Spleen (tissue), 11 donors: ENCODE results near the gene WDR20. TPM values are rescaled to one million over a fixed set of nuclear protein-coding genes. Genes with fewer than 3 reads are reported as not detected.

ENCODE experiments used
- DNase-seq: peaks from one replicate; pipeline ENCODE4 v3.0.0-alpha.2; 2020
- H3K27ac ChIP-seq, 8 donors: fragments of 200-600 bp; sonication (generic) in 7 of 8; 1 replicate in 4 of 8; 2 replicates in 4 of 8; pipeline versions ENCODE4 v1.5.0 to v1.8.0; 2016 to 2021; ENCODE audit warnings: inconsistent platforms in 4 of 8, mild to moderate bottlenecking in 4 of 8, moderate library complexity in 1 of 8
- H3K27me3 ChIP-seq, 7 donors: fragments of 200-600 bp; sonication (generic) in 6 of 7; replicated peaks in 1 of 7; 1 replicate in 4 of 7; 2 replicates in 3 of 7; pipeline versions ENCODE4 v1.5.0 to v1.8.0; 2016 to 2021; ENCODE audit warnings: inconsistent platforms in 3 of 7, mild to moderate bottlenecking in 1 of 7
- H3K36me3 ChIP-seq, 6 donors: fragments of 200-600 bp; sonication (generic) in 5 of 6; 1 replicate in 4 of 6; 2 replicates in 2 of 6; pipeline versions ENCODE4 v1.5.0 to v1.8.0; 2016 to 2021; ENCODE audit warnings: inconsistent platforms in 2 of 6
- H3K4me1 ChIP-seq, 6 donors: fragments of 200-600 bp; sonication (generic) in 5 of 6; 1 replicate in 3 of 6; 2 replicates in 3 of 6; pipeline versions ENCODE4 v1.5.0 to v1.8.0; 2016 to 2021; ENCODE audit warnings: inconsistent platforms in 3 of 6
- H3K4me3 ChIP-seq, 8 donors: fragments of 200-600 bp; sonication (generic) in 7 of 8; 1 replicate in 4 of 8; 2 replicates in 4 of 8; pipeline versions ENCODE4 v1.5.0 to v1.8.0; 2016 to 2021; ENCODE audit warnings: inconsistent platforms in 4 of 8, mild to moderate bottlenecking in 4 of 8, moderate library complexity in 2 of 8
- H3K9me3 ChIP-seq, 8 donors: fragments of 200-600 bp; sonication (generic) in 7 of 8; 1 replicate in 4 of 8; 2 replicates in 4 of 8; pipeline versions ENCODE4 v1.5.0 to v1.8.0; 2016 to 2021; ENCODE audit warnings: inconsistent platforms in 4 of 8
- CTCF ChIP-seq, 11 experiments: fragments of 200-600 bp in 7 of 11; fragments of 450-650 bp in 4 of 11; sonication (generic) in 4 of 11; IDR thresholded peaks in 8 of 11; conservative IDR thresholded peaks in 3 of 11; 1 replicate in 7 of 11; 2 replicates in 4 of 11; pipeline versions ENCODE4 v1.4.0 to v1.8.0; 2016 to 2021; ENCODE audit warnings: antibody characterized with exemption in 11 of 11, inconsistent platforms in 4 of 11, mild to moderate bottlenecking in 1 of 11
- POLR2A ChIP-seq, 3 donors: fragments of 450-650 bp; IDR thresholded peaks; one replicate each; pipeline ENCODE4 v1.5.1; 2017; ENCODE audit warnings: antibody characterized with exemption in 3 of 3, mild to moderate bottlenecking in 1 of 3
- POLR2AphosphoS5 ChIP-seq, 3 donors: sonication (generic); formaldehyde crosslinking; IDR thresholded peaks; one replicate each; pipeline ENCODE4 v1.5.1; 2017; ENCODE audit warnings: antibody characterized with exemption in 3 of 3
- WGBS, 5 donors: extraction: QIAGEN DNeasy Blood & Tissue Kit in 3 of 5; methylation state at CpG; one replicate each; pipeline versions ENCODE4 v1.1.5 to v1.1.7; 2013 to 2018; 5-methylcytosine and 5-hydroxymethylcytosine counted together
- intact Hi-C: fragments of 100-400 bp; cut with DNase I; formaldehyde crosslinking; loops from one replicate; pipeline ENCODE4 v1.15.0; 2023; ENCODE audit warnings: low total_unique reads
- polyA plus RNA-seq, 3 donors: library from polyadenylated mRNA; stranded (reverse); fragments of 200-250 nt; gene quantifications; one replicate each; pipeline ENCODE4 v1.2.1, GENCODE V29; 2013
- total RNA-seq, 7 donors: library from RNA; depleted of rRNA in 3 of 7; stranded (reverse); fragments of >200 nt in 3 of 7; fragmentation: NEBNext Ultra II Directional in 4 of 7; extraction: Animal tissue kit (Norgen Biotek cat#: 25700) in 4 of 7; gene quantifications; one replicate each; pipeline versions ENCODE4 v1.1.0 to v1.2.1, GENCODE V29; 2016 to 2021
- donor health status: healthy with polysubstance abuse.
- donor health status: DM: no; HTN: no; CAD: no; lungs with moderate emphysema.
- donor health status: DM: no; HTN: no; CAD: no.
- donor health status: Bipolar disorder and iron deficiency.
- donor health status: healthy.
- donor health status: DM: no; HTN: no; CAD: no.
- donor health status: DM: yes; HTN: yes; CAD: no.

The WDR20 gene
- total and polyA plus RNA-seq, 10 donors = 8.7 to 40.8 (median 28.2) TPM

- Histone ChIP-seq H3K4me3 (no peak overlapping the region), H3K9me3 (no peaks in the 10 kb centered on the region), H3K36me3 (peaks cover 0 to 64% (median 14%) of the 10 kb centered on the region in 6 donors), H3K27ac (no peak overlapping the region), H3K27me3 (no peaks in the 10 kb centered on the region), H3K4me1 (peaks cover 0 to 37% (median 24%) of the 10 kb centered on the region in 6 donors)
- WGBS, 5 donors = 94 to 98% (median 97%) methylated on average over 28 of the region's 28 CpGs
- intact Hi-C loops = no loop called here
- no peak for TF ChIP-seq POLR2A (IDR thresholded peaks at IDR 0.05)
- TF ChIP-seq POLR2AphosphoS5 (IDR thresholded peaks at IDR 0.05) = peak in 1 of 3 donors; percentile 33
- DNase-seq = no peak
These were observed 83.1 kb downstream of the WDR20 start for GRCh38 chr14:102222751-102223150.

GRCh38 chr14:102223682-102224081, 84.0 kb downstream of the WDR20 start:
- no peak for TF ChIP-seq POLR2AphosphoS5 (IDR thresholded peaks at IDR 0.05)
- TF ChIP-seq POLR2A (IDR thresholded peaks at IDR 0.05) = no peak
- no peak for TF ChIP-seq CTCF (IDR thresholded peaks at IDR 0.05 in 8 of 11, conservative IDR thresholded peaks at IDR 0.05 in 3 of 11)
- H3K4me3 ChIP-seq = no peak overlapping the region
- DNase-seq = no peak
- peaks cover 0 to 37% (median 23%) of the 10 kb centered on the region in 6 donors for H3K4me1 ChIP-seq
- H3K9me3 ChIP-seq = no peaks in the 10 kb centered on the region
- 84 to 93% (median 90%) methylated on average over 6 of the region's 6 CpGs for WGBS, 5 donors
- H3K27ac ChIP-seq = no peak overlapping the region
- intact Hi-C loops = no loop called here
- no peaks in the 10 kb centered on the region for H3K27me3 ChIP-seq
- H3K36me3 ChIP-seq = peaks cover 0 to 59% (median 14%) of the 10 kb centered on the region in 6 donors

- intact Hi-C loops = no loop called here
- TF ChIP-seq POLR2AphosphoS5 (IDR thresholded peaks at IDR 0.05) (no peak), POLR2A (IDR thresholded peaks at IDR 0.05) (no peak), CTCF (IDR thresholded peaks at IDR 0.05 in 8 of 11, conservative IDR thresholded peaks at IDR 0.05 in 3 of 11) (no peak)
- 95 to 98% (median 96%) methylated on average over 7 of the region's 7 CpGs for WGBS, 5 donors
- Histone ChIP-seq H3K4me1 (peaks cover 0 to 21% (median 10%) of the 10 kb centered on the region in 6 donors), H3K27ac (no peak overlapping the region), H3K27me3 (no peaks in the 10 kb centered on the region), H3K9me3 (no peaks in the 10 kb centered on the region), H3K4me3 (no peak overlapping the region), H3K36me3 (peaks cover 0 to 42% (median 9%) of the 10 kb centered on the region in 6 donors)
- no peak for DNase-seq
These were observed 85.7 kb downstream of the WDR20 start for GRCh38 chr14:102225386-102225785.

- H3K27ac ChIP-seq = no peak overlapping the region
- intact Hi-C loops = no loop called here
- WGBS, 5 donors = 89 to 91% (median 90%) methylated on average over 15 of the region's 15 CpGs
- H3K4me3 ChIP-seq = no peak overlapping the region
- H3K4me1 ChIP-seq = peaks cover 0 to 15% (median 5%) of the 10 kb centered on the region in 6 donors
- H3K27me3 ChIP-seq = no peaks in the 10 kb centered on the region
- DNase-seq = peak; percentile 62
- H3K9me3 ChIP-seq = no peaks in the 10 kb centered on the region
- TF ChIP-seq POLR2A (IDR thresholded peaks at IDR 0.05) (no peak), POLR2AphosphoS5 (IDR thresholded peaks at IDR 0.05) (peak in 1 of 3 donors; percentile 48)
- H3K36me3 ChIP-seq = peaks cover 0 to 38% (median 9%) of the 10 kb centered on the region in 6 donors
These were observed 86.2 kb downstream of the WDR20 start for GRCh38 chr14:102225936-102226335.

GRCh38 chr14:102226356-102227125, 86.8 kb downstream of the WDR20 start:
- intact Hi-C loops = no loop called here
- TF ChIP-seq POLR2AphosphoS5 (IDR thresholded peaks at IDR 0.05) = no peak
- Histone ChIP-seq H3K36me3 (peaks cover 0 to 34% (median 9%) of the 10 kb centered on the region in 6 donors), H3K9me3 (no peaks in the 10 kb centered on the region), H3K4me3 (no peak overlapping the region), H3K4me1 (peaks cover 0 to 9% (median 1%) of the 10 kb centered on the region in 6 donors), H3K27me3 (no peaks in the 10 kb centered on the region), H3K27ac (no peak overlapping the region)
- peak; percentile 55 for DNase-seq
- WGBS, 5 donors = 84 to 89% (median 85%) methylated on average over 16 to 27 of the region's 27 CpGs
